C4-2B (cell line): ENCODE measurements around the gene MAP6D1.

ENCODE experiments used
- H3K27ac ChIP-seq: fragments of 450-650 bp; 2 replicates; pipeline ENCODE4 v1.5.1; 2017
- ZFX ChIP-seq: fragments of 450-650 bp; IDR thresholded peaks from 2 replicates; pipeline ENCODE4 v1.6.1; 2017
- TF ChIP-seq, protein P1 (sequence below): fragments of 450-650 bp; conservative IDR thresholded peaks from 2 replicates; pipeline ENCODE4 v1.5.1; 2017; ENCODE audit warnings: mild to moderate bottlenecking

The MAP6D1 gene

DNA sequence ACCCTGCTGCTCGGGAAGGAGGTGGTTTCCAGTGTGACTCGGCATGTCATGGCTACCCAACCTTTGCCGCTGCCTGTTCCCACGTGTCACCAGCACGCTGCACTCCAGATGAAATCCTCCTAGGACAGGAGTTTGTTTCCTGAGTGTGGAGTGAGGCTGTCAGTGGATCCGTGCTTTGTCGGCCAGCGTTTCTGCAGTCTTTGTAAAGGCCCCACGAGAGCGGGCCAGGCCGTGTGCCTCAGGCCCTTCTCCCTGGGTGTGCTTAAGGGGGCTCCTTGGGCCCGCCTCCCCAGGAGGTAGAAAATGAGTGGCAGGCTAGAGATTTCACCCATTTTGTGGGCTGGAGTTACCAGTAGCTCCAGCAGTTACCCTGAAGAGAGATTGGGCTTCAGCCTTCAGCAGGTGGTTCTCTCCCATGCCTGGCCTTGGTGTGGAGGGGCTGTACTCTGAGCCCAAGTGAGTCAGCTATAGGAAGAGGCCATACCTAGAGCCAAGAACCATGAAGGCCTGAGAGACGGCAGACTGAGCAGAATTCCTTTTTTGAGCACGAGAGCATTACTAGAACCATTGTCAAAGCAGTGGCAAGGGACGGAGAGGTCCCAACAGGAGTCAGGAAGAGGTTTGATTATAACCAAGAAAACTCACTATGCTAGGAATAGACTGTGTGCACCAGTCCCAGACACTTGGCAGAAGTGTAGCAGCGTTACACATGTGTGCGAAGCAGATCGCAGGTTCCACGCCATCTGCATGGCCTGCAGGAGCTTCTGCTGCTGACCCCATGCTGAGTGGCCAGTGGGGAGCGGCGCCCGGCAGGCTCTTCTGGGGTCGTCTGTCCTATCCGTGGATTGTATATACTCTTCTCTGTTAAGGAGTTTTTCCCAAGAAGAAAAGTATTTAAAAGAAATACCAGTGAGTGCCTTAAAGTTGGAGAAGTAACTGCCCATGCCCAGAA is 14.5 kb downstream of the MAP6D1 start:
- TF ChIP-seq, protein P1, sequence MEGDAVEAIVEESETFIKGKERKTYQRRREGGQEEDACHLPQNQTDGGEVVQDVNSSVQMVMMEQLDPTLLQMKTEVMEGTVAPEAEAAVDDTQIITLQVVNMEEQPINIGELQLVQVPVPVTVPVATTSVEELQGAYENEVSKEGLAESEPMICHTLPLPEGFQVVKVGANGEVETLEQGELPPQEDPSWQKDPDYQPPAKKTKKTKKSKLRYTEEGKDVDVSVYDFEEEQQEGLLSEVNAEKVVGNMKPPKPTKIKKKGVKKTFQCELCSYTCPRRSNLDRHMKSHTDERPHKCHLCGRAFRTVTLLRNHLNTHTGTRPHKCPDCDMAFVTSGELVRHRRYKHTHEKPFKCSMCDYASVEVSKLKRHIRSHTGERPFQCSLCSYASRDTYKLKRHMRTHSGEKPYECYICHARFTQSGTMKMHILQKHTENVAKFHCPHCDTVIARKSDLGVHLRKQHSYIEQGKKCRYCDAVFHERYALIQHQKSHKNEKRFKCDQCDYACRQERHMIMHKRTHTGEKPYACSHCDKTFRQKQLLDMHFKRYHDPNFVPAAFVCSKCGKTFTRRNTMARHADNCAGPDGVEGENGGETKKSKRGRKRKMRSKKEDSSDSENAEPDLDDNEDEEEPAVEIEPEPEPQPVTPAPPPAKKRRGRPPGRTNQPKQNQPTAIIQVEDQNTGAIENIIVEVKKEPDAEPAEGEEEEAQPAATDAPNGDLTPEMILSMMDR: no peak
- no peak for TF ChIP-seq ZFX
- no peak overlapping the region for H3K27ac ChIP-seq

DNA sequence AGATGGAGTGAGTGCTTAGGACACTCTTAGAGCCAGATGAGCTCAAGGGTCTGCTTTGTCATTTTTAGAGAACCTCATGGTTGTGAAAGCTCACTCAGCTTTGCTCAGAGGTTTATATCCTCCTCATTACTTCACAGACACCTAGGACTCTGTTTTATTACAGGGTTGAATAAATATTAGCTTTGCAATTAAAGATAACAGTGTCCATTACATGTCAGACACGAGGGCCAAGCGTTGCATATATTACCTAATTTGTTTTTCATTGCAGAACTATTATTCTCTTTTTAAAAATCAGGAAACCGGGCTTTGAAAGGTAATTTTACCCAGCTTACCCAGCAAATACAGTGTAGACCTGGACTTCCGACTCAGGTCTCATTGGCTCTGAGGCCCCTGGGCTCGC is 16.1 kb downstream of the MAP6D1 start:
- TF ChIP-seq, protein P1: no peak
- TF ChIP-seq ZFX: no peak
- H3K27ac ChIP-seq: no peak overlapping the region

DNA sequence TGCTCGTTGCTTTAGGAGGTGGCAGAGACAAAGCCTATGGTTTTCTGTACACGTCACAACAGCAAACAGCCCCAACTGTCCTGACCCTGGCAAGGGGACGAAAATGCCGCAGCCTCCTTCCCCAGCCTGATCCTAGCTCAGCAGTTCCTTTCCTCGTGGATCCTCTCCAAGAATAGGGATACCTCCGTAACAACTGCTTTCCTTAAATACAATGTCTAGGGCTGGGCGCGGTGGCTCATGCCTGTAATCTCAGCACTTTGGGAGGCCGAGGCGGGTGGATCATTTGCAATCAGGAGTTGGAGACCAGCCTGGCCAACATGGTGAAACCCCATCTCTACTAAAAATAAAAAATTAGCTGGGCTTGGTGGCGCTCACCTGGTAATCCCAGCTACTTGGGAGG is 17.0 kb downstream of the MAP6D1 start:
- TF ChIP-seq, protein P1: no peak
- TF ChIP-seq ZFX: no peak
- no peak overlapping the region for H3K27ac ChIP-seq

DNA sequence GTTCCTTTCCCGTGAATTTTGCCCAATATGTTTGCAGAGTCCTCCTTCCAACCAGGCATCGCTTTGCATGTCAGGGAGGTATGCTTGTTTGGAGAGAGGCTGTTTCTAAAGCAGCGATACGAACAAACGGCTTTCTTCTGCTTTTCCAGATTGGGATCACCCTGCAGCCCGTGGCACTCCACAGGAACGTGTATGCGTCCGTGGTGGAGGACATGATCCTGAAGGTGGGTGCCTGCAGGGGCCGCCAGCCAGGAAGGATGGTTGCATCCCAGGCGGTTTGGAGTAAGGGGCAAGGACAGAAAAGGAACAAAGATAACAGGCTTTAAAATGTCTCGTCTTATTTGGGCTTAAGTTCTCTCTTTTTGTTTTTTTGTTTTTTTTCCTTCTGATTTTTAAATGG is 17.5 kb downstream of the MAP6D1 start:
- TF ChIP-seq, protein P1: no peak
- no peak for TF ChIP-seq ZFX
- no peak overlapping the region for H3K27ac ChIP-seq

DNA sequence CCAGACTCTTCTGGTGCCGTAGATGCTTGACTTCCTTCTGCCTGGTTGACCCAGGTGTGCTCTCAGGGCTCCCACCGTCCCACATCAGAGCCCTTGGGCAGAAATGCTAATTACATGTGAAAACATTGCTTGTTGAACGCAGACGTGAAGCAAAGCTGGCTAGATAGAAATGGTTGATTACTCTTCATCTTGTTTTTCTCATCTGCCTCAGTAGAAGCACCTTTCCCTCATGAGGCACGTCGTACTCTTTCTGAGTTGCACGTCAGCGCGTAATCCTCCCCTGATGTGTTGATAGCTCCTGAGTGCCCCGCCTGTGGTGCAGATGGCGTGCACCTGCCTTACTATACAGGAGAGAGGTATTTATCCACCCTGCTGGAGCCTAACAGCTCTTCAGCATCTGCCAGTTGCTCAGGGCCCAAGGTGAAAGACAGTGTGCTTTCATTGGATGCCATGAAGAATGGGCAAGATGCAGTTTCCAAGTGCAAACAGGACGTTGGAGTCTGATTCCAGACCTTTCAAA is 18.1 kb downstream of the MAP6D1 start:
- TF ChIP-seq, protein P1: no peak
- TF ChIP-seq ZFX: no peak
- no peak overlapping the region for H3K27ac ChIP-seq

DNA sequence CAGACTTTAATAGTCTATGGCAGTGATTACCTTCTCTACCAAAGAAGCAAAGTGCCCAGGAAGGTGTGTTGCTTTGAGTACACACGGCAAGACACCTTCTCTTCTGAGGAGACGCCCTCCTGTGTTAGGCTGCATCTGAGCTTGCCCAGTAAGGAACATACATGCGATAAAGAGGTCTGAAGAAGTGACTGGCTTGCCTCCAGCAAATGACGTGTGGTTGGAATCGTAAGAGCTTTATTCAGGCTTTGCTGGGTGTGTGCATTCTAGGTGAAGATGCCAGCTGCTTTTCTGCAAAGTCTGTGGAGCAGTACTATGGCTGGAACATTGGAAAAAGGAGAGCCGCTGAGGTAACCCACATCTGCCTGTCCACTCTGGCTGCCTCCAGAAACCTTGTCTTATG is 22.4 kb downstream of the MAP6D1 start:
- H3K27ac ChIP-seq: no peak overlapping the region
- TF ChIP-seq, protein P1: no peak
- no peak for TF ChIP-seq ZFX

DNA sequence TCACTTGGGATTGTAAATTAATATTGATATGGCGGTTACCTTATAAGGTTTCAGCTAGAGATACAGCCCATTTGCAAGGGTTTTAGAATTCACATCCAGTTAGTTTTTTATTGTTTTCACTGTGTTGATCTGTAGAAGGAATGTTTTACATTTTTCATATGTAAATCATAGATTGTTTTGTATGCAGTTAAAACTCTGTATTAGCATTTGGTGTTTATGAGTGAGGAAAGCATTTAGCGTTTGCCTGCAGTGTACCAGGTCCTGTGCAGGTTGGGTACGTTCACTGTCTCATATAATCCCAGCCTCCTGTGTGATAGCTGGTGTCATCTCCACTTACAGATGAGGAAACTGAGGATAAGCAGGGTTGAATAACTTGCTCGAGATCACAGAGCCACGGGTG is 23.8 kb downstream of the MAP6D1 start:
- no peak overlapping the region for H3K27ac ChIP-seq

More for the DNA sequence above, 23.8 kb downstream of the MAP6D1 start:
- TF ChIP-seq, protein P1: no peak
- TF ChIP-seq ZFX: no peak
